Tongue (tissue), 2 donors: Measurements from ENCODE around the gene DNAH9. TPM values are rescaled to one million over a fixed set of nuclear protein-coding genes. Genes with fewer than 3 reads are reported as not detected.

Experiments used
- DNase-seq: peaks from one replicate; pipeline ENCODE4 v3.0.0-alpha.2; 2015
- total RNA-seq: library from RNA; depleted of rRNA; stranded (reverse); fragments of >200 nt; gene quantifications from one replicate; pipeline ENCODE4 v1.2.3, GENCODE V29; 2014

The DNAH9 gene, protein sequence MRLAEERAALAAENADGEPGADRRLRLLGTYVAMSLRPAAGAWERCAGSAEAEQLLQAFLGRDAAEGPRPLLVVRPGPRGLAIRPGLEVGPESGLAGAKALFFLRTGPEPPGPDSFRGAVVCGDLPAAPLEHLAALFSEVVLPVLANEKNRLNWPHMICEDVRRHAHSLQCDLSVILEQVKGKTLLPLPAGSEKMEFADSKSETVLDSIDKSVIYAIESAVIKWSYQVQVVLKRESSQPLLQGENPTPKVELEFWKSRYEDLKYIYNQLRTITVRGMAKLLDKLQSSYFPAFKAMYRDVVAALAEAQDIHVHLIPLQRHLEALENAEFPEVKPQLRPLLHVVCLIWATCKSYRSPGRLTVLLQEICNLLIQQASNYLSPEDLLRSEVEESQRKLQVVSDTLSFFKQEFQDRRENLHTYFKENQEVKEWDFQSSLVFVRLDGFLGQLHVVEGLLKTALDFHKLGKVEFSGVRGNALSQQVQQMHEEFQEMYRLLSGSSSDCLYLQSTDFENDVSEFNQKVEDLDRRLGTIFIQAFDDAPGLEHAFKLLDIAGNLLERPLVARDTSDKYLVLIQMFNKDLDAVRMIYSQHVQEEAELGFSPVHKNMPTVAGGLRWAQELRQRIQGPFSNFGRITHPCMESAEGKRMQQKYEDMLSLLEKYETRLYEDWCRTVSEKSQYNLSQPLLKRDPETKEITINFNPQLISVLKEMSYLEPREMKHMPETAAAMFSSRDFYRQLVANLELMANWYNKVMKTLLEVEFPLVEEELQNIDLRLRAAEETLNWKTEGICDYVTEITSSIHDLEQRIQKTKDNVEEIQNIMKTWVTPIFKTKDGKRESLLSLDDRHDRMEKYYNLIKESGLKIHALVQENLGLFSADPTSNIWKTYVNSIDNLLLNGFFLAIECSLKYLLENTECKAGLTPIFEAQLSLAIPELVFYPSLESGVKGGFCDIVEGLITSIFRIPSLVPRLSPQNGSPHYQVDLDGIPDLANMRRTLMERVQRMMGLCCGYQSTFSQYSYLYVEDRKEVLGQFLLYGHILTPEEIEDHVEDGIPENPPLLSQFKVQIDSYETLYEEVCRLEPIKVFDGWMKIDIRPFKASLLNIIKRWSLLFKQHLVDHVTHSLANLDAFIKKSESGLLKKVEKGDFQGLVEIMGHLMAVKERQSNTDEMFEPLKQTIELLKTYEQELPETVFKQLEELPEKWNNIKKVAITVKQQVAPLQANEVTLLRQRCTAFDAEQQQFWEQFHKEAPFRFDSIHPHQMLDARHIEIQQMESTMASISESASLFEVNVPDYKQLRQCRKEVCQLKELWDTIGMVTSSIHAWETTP (N-terminal part only)
- total RNA-seq = 1.3 TPM

- peak; percentile 98 for DNase-seq
Measured at GRCh38 chr17:11598274-11599221, at the start of gene DNAH9. Gene DNAH9, plus strand, starts transcription at chr17:11598470. Its CDS starts 29 bp downstream, at chr17:11598499.

- DNase-seq = no peak
Measured at GRCh38 chr17:11550431-11550830, 47.8 kb upstream of the DNAH9 start.

DNA sequence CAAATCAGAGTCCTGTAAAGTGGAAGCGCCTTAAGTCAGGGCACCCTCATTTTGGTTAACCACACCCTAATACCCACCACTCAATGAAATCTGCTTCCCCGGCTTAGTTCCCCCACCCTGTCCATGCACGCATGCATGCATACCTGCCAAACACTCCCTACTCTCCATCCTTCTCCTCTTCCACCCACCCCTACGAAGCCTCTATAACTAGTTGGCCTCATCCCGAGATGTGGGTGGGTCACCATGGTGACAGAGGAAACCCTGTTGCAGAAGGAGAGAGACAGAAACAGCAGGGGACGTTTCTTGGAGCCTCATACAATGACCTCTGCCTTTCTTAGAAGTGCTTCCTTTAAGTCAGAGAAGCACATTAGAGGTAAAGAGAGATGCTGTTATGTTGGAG, 46.8 kb upstream of the DNAH9 start:
- no peak for DNase-seq

DNA sequence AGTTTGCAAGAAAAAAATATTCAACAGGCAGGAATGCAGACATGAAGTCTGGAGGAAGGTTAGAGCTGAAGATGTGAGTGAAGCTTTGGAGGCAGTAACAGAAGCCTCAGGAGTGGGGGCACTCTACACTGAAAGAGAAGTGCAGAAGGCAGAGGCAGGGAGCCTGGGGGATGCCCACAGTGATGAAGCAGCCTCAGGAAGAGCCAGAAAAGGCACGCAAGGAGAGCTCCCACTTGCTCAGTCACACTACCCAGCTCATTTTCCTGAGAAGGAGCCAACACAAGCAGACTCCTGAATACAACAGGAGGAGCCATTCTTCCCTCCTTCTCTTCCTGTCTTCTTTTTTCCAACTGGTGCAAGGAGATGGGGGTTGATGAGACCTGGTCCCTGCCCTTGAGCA, 45.1 kb upstream of the DNAH9 start:
- no peak for DNase-seq

DNA sequence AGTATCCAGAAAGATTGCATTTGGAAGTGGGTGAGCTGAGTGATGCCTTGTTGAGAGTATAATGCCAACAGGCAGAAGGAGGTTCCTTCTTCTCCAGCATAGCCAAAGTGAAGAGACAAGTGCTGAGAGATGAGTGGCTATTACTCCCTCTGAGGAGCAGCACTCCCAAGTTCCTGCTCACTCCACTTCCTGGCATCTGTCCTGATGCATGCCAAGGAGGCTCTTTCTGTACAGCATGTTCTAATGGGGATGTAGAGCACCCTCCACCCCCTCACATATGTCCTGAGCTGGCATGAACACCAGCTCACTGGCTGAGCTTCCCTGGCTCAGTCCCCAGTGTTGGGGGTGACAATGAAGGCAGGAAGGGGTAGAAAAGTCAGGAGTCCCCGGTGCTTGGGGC, 44.2 kb upstream of the DNAH9 start:
- no peak for DNase-seq

GRCh38 chr17:11554542-11554941, 43.7 kb upstream of the DNAH9 start:
- DNase-seq = no peak

DNA sequence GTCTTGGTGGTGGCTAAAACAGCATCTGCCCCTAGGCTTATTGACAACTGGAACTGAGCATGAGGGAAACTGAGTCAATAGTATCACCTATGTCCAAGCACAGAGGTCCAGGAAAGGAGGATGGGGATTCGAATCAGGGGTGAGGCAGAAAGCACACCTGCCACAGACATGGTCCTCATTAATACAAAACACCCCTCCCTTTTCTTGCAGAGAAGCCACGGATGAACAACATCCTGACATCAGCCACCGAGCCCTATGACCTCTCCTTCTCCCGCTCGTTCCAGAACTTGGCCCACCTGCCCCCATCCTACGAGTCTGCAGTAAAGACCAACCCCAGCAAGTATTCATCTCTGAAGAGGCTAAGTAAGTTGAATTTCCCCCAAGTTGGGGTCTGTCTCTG, 42.7 kb upstream of the DNAH9 start:
- DNase-seq = no peak

DNA sequence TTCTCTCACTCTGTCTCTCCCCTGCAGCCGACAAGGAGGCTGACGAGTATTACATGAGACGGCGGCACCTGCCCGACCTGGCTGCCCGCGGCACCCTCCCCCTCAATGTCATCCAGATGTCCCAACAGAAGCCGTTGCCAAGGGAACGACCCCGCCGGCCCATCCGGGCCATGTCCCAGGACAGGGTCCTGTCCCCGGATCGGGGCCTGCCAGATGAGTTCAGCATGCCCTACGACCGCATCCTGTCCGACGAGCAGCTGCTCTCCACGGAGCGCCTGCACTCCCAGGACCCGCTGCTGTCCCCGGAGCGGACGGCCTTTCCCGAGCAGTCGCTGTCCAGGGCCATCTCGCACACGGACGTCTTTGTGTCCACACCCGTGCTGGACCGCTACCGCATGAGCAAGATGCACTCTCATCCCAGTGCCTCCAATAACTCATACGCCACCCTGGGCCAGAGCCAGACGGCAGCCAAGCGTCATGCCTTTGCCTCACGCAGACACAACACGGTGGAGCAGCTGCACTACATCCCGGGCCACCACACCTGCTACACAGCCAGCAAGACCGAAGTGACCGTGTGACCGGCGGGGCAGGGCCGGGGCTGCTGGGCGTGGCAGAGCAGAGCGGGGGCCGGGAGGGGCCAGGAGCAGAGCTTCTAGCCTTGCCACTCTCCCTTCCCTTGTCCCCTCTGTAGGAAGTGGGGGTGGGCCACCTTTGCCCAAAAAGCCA, 40.4 kb upstream of the DNAH9 start:
- peak; percentile 82 for DNase-seq

- DNase-seq = no peak
Measured at GRCh38 chr17:11558681-11559234, 39.5 kb upstream of the DNAH9 start.

DNA sequence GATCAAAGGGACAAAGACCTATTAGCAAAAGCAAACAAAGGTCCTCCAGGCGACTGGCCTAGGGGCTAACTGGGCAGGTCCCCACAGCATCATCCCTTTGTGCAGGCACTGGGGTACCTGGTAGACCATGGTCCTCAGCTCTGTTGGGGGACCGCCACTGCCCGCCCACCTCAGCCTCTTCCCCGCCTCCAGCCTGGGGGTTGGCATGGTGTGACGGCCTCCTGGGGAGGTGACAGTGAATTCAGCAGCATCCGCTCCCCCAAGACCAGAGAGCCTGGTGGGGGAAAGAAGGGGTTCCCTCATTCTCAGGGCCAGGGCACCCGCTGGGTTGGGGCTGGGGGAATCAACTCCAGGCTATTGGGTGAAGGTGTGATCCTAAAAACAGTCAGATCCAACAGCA, 38.7 kb upstream of the DNAH9 start:
- DNase-seq = no peak

- no peak for DNase-seq
Measured at GRCh38 chr17:11561281-11561680, 37.0 kb upstream of the DNAH9 start.

- no peak for DNase-seq
Measured at GRCh38 chr17:11561702-11562101, 36.6 kb upstream of the DNAH9 start.

DNA sequence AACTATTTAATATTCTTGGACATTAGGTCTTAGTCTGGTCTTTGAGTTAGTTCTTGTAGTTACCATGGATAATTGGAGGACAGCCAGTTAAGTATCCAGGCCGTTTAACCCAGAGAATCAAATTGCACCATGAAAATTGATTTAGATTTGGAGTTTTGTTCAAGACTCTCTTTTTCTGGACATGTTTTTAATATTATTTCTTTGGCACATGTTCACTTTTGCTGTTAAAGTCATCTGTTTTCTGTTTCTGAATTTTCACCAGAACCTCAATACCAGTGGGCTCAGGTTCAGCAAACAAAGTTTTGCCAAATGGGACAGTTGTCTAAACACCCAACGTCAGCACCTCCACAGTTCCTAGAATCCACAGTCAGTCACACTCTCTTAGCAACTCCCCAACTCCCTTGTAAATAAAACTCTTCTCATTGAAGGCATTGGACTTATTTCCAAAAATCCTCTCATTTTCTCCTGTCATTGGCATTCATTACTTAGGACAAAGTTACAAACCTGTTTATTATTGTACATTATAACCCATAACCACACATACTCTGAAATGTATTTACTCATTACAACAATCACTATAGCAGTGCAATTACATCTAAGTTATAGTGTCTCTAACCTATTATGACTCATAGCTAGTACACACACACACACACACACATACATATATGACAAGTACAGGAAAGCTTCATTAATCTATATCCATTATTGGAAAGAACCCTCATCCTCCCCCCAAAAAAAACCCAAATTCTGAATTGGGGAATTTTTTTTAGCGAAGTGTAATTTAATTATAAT, 33.5 kb upstream of the DNAH9 start:
- DNase-seq = peak; percentile 93

DNA sequence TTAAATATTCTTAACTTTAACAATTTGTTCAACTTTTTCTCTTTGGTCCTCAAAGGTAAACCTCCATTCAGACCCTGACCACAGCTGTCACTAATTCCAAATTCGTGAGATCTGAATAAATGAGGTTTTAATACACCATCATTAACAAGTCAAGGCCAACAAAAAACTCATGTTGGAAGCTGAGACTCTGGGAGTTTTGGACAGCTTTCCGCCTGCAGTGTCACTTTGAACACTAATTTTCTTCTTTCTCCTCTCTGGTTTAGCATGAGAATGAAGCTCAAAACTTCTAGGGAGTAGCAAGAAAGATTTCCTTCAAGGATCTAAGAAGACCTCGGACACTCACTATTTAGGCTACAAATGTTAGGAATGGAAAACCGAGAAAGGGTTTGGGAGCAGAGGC, 32.7 kb upstream of the DNAH9 start:
- peak; percentile 21 for DNase-seq

- DNase-seq = no peak
Measured at GRCh38 chr17:11578998-11579397, 19.3 kb upstream of the DNAH9 start.

DNA sequence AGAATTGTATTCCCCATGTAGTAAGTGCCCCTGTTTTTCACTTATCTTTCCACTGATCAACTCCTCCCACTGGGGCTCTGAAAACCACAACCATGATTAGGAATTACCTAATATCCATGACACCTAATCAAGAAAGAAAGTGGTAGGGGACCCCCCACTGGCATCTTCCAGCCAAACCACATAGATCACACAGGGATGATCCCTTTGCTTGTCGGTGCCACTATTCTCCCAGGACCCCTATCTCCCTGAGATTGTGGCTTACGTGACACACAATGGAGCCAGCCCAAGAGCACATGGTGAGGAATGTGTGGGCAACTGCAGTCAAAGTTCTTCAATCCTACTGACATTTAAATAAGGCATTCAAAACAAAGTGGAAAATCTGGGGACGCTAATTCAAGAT, 17.6 kb upstream of the DNAH9 start:
- DNase-seq = no peak

GRCh38 chr17:11582217-11582616, 16.1 kb upstream of the DNAH9 start:
- no peak for DNase-seq

- no peak for DNase-seq
Measured at GRCh38 chr17:11583306-11583992, 14.8 kb upstream of the DNAH9 start.

GRCh38 chr17:11589716-11590115, 8.6 kb upstream of the DNAH9 start:
- no peak for DNase-seq
